H1 (cell line): ENCODE results near the gene ROR1. TPM values are rescaled to one million over a fixed set of nuclear protein-coding genes. Genes with fewer than 3 reads are reported as not detected.

Experiments
- CTCF ChIA-PET: fragments of 300-600 bp; sonication (Branson Sonifier 250); formaldehyde crosslinking; loops from one replicate; lab custom pipeline; 2021; ENCODE audit not compliant: partially characterized antibody; lab: Charles Lee
- POLR2A ChIA-PET: fragments of 300-600 bp; sonication (Branson Sonifier 250); formaldehyde crosslinking; loops from one replicate; lab custom pipeline; 2021; ENCODE audit warnings: inconsistent platforms; ENCODE audit not compliant: partially characterized antibody; lab: Charles Lee
- DNase-seq, 2 experiments: peaks; one replicate each; pipeline versions ENCODE4 v3.0.0 to v3.0.0-alpha.2; 2010 to 2022; ENCODE audit warnings: low spot score in 2 of 2, low read depth in 1 of 2, mixed read lengths in 1 of 2
- FAIRE-seq: peaks from 2 replicates; lab custom pipeline; 2011; peaks lifted over from hg19 to GRCh38; lab: Jason Lieb, UNC
- H2AFZ ChIP-seq: 2 replicates; pipeline ENCODE4 v1.8.1; 2012; ENCODE audit warnings: low read length, inconsistent platforms
- H2AK5ac ChIP-seq: 2 replicates; pipeline ENCODE4 v1.6.1; 2013; ENCODE audit warnings: low read depth, low read length
- H2BK120ac ChIP-seq: replicated peaks from 2 replicates; pipeline ENCODE3; 2013; ENCODE audit warnings: low read depth, low read length, inconsistent platforms
- H2BK12ac ChIP-seq: 2 replicates; pipeline ENCODE4 v1.6.1; 2013; ENCODE audit warnings: low read depth, low read length
- H2BK15ac ChIP-seq: 2 replicates; pipeline ENCODE4 v1.6.1; 2013; ENCODE audit warnings: low read length
- H2BK20ac ChIP-seq: 2 replicates; pipeline ENCODE4 v1.6.1; 2013; ENCODE audit warnings: low read length
- H2BK5ac ChIP-seq: 2 replicates; pipeline ENCODE4 v1.6.1; 2013; ENCODE audit warnings: low read depth, low read length
- H3K14ac ChIP-seq: 2 replicates; pipeline ENCODE4 v1.6.1; 2013; ENCODE audit warnings: inconsistent platforms; ENCODE audit not compliant: insufficient read length
- H3K18ac ChIP-seq: 2 replicates; pipeline ENCODE4 v1.6.1; 2013; ENCODE audit warnings: low read length; ENCODE audit errors: extremely low read depth
- H3K23ac ChIP-seq: 2 replicates; pipeline ENCODE4 v1.6.1; 2013; ENCODE audit warnings: inconsistent platforms; ENCODE audit not compliant: insufficient read length
- H3K23me2 ChIP-seq: 2 replicates; pipeline ENCODE4 v1.6.1; 2013; ENCODE audit warnings: low read depth, low read length
- H3K27ac ChIP-seq: 2 replicates; pipeline ENCODE4 v1.6.1; 2011; ENCODE audit warnings: low read depth, low read length, inconsistent platforms
- H3K27me3 ChIP-seq, 4 experiments: replicated peaks in 1 of 4; 1 replicate in 1 of 4; 2 replicates in 3 of 4; pipeline versions ENCODE4 v1.6.1 to v1.8.1; 2011 to 2013; ENCODE audit warnings: low read length in 3 of 4, mild to moderate bottlenecking in 3 of 4, inconsistent platforms in 2 of 4, mixed read lengths in 2 of 4, moderate library complexity in 1 of 4; ENCODE audit not compliant: control insufficient read depth in 3 of 4, insufficient read depth in 3 of 4; ENCODE audit errors: extremely low read depth in 1 of 4
- H3K36me3 ChIP-seq, 4 experiments: 2 replicates each; pipeline versions ENCODE4 v1.6.1 to v1.8.1; 2011 to 2013; ENCODE audit warnings: mild to moderate bottlenecking in 4 of 4, low read length in 3 of 4, moderate library complexity in 2 of 4, control low read depth in 1 of 4, inconsistent platforms in 1 of 4; ENCODE audit not compliant: insufficient read depth in 4 of 4, control insufficient read depth in 2 of 4
- H3K4ac ChIP-seq: replicated peaks from 2 replicates; pipeline ENCODE3; 2013; ENCODE audit warnings: low read length, low read depth, mixed read lengths, inconsistent platforms; ENCODE audit not compliant: insufficient read length
- H3K4me1 ChIP-seq, 4 experiments: replicated peaks in 1 of 4; 1 replicate in 1 of 4; 2 replicates in 3 of 4; pipeline versions ENCODE4 v1.6.1 to v1.8.1; 2011 to 2013; ENCODE audit warnings: low read length in 3 of 4, inconsistent platforms in 2 of 4, mixed read lengths in 1 of 4; ENCODE audit not compliant: insufficient read depth in 4 of 4, control insufficient read depth in 3 of 4
- H3K4me2 ChIP-seq, 2 experiments: 2 replicates each; pipeline versions ENCODE4 v1.6.1 to v1.8.1; 2011 to 2013; ENCODE audit warnings: low read depth in 2 of 2, low read length in 2 of 2, control low read depth in 1 of 2, inconsistent platforms in 1 of 2, mild to moderate bottlenecking in 1 of 2; ENCODE audit not compliant: insufficient read depth in 1 of 2
- H3K4me3 ChIP-seq, 4 experiments: fragments of 200-600, 300-600 bp in 1 of 4; sonication (generic), shearing (Covaris generic), sonication (Bioruptor Twin) in 1 of 4; 2 replicates each; pipeline versions ENCODE4 v1.5.1 to v1.8.1; 2011 to 2016; ENCODE audit warnings: low read length in 4 of 4, low read depth in 3 of 4, control low read depth in 2 of 4, inconsistent platforms in 2 of 4, mild to moderate bottlenecking in 2 of 4, mixed read lengths in 1 of 4, moderate library complexity in 1 of 4; ENCODE audit not compliant: insufficient read depth in 2 of 4; ENCODE audit errors: extremely low read depth in 1 of 4
- H3K56ac ChIP-seq: replicated peaks from 2 replicates; pipeline ENCODE3; 2013; ENCODE audit warnings: low read depth, mild to moderate bottlenecking, mixed read lengths, low read length, inconsistent platforms; ENCODE audit not compliant: insufficient read length
- H3K79me1 ChIP-seq: 2 replicates; pipeline ENCODE4 v1.6.1; 2013; ENCODE audit warnings: low read depth, low read length, control low read depth
- H3K79me2 ChIP-seq, 2 experiments: 2 replicates each; pipeline versions ENCODE4 v1.6.1 to v1.8.1; 2012 to 2013; ENCODE audit warnings: low read length in 2 of 2, mild to moderate bottlenecking in 2 of 2, inconsistent platforms in 1 of 2; ENCODE audit not compliant: insufficient read depth in 2 of 2, control insufficient read depth in 1 of 2
- H3K9ac ChIP-seq, 4 experiments: replicated peaks in 1 of 4; 1 replicate in 1 of 4; 2 replicates in 3 of 4; pipeline versions ENCODE4 v1.6.1 to v1.8.1; 2011 to 2013; ENCODE audit warnings: low read depth in 3 of 4, low read length in 3 of 4, control low read depth in 2 of 4, mild to moderate bottlenecking in 2 of 4, moderate library complexity in 2 of 4, inconsistent platforms in 1 of 4; ENCODE audit errors: extremely low read depth in 1 of 4
- H3K9me3 ChIP-seq, 2 experiments: 2 replicates each; pipeline versions ENCODE4 v1.6.1 to v1.8.1; 2012 to 2013; ENCODE audit warnings: mild to moderate bottlenecking in 2 of 2, moderate library complexity in 2 of 2, control low read depth in 1 of 2, inconsistent platforms in 1 of 2, low read depth in 1 of 2, low read length in 1 of 2, mixed read lengths in 1 of 2; ENCODE audit not compliant: insufficient read depth in 2 of 2
- H4K20me1 ChIP-seq, 2 experiments: replicated peaks in 1 of 2; 2 replicates each; pipeline versions ENCODE3 to v1.8.1; 2011 to 2013; ENCODE audit warnings: inconsistent platforms in 2 of 2, low read length in 2 of 2, mild to moderate bottlenecking in 1 of 2; ENCODE audit not compliant: insufficient read depth in 2 of 2, control insufficient read depth in 1 of 2
- H4K5ac ChIP-seq: 2 replicates; pipeline ENCODE4 v1.6.1; 2013; ENCODE audit warnings: low read length, low read depth, mixed read lengths, inconsistent platforms; ENCODE audit not compliant: insufficient read length
- H4K8ac ChIP-seq: 2 replicates; pipeline ENCODE4 v1.8.0; 2013; ENCODE audit warnings: mild to moderate bottlenecking, moderate library complexity, low read length, inconsistent platforms; ENCODE audit not compliant: insufficient read depth; ENCODE audit errors: extremely low read depth
- H4K91ac ChIP-seq: replicated peaks from 2 replicates; pipeline ENCODE3; 2013; ENCODE audit warnings: low read length, mixed read lengths, inconsistent platforms; ENCODE audit not compliant: insufficient read length
- CHD1 ChIP-seq: IDR thresholded peaks from 2 replicates; pipeline ENCODE4 v1.6.1; 2012; ENCODE audit warnings: low read depth, low read length, improper control_type of control experiment
- EGR1 ChIP-seq: IDR thresholded peaks from 2 replicates; pipeline ENCODE4 v1.6.1; 2011; ENCODE audit warnings: low read depth, low read length, borderline replicate concordance
- NRF1 ChIP-seq: IDR thresholded peaks from 2 replicates; pipeline ENCODE4 v1.6.1; 2011; ENCODE audit warnings: mild to moderate bottlenecking, low read depth, low read length, improper control_type of control experiment
- TAF7 ChIP-seq: optimal IDR thresholded peaks from 2 replicates; pipeline ENCODE3; 2011; ENCODE audit warnings: low read depth, mild to moderate bottlenecking, inconsistent platforms, low read length, moderate library complexity, borderline replicate concordance
- TCF12 ChIP-seq: IDR thresholded peaks from 2 replicates; pipeline ENCODE4 v1.6.1; 2011; ENCODE audit warnings: low read depth, mild to moderate bottlenecking, low read length
- WGBS, 2 experiments: shearing (Covaris generic) in 1 of 2; methylation state at CpG; one replicate each; pipeline versions ENCODE4 v1.1.6 to v1.1.7; 2013 to 2015; ENCODE audit warnings: low lambda C conversion rate in 2 of 2, mixed read lengths in 2 of 2, inconsistent platforms in 1 of 2, low coverage in 1 of 2, missing lambda C conversion rate in 1 of 2; ENCODE audit not compliant: insufficient replicate concordance in 2 of 2, insufficient coverage in 1 of 2, insufficient read length in 1 of 2; ENCODE audit errors: extremely low coverage in 1 of 2, missing lambda C conversion rate in 1 of 2; 5-methylcytosine and 5-hydroxymethylcytosine counted together
- polyA plus RNA-seq, 7 experiments: library from polyadenylated mRNA; depleted of rRNA in 3 of 7; stranded (reverse) in 5 of 7; unstranded in 2 of 7; fragments of >200 nt in 5 of 7; fragments of 200-250 nt in 2 of 7; gene quantifications; 1 replicate in 5 of 7; 2 replicates in 1 of 7; 4 replicates in 1 of 7; pipeline versions ENCODE4 v1.2.1 to v1.2.3, GENCODE V29; 2011 to 2013; ENCODE audit warnings: missing spikeins in 2 of 7, mixed read lengths in 2 of 7
- total RNA-seq: library from RNA; stranded (reverse); fragmentation: NEBNext Ultra II Directional; extraction: Animal tissue kit (Norgen Biotek cat#: 25700); gene quantifications from 2 replicates; pipeline ENCODE4 v1.2.1, GENCODE V29; 2021
- TF ChIP-seq, protein P1 (sequence below): IDR thresholded peaks from 2 replicates; pipeline ENCODE4 v1.6.1; 2012; ENCODE audit warnings: inconsistent platforms

Gene ROR1
- total and polyA plus RNA-seq, 2 of the 8 experiments (the other 6 are each of a cell fraction or from before 2014, with no cell fraction given): 33.6 to 73.6 TPM

- H2AFZ ChIP-seq: no peak overlapping the region
- peaks cover 0 to 2% of the 10 kb centered on the region in 2 experiments for H4K20me1 ChIP-seq
- no peak overlapping the region for H3K14ac ChIP-seq
- 0 out of 7 replicates have a peak, but pooled peaks cover 0 to 2% (median 0%) of the 10 kb centered on the region in 4 experiments for H3K4me1 ChIP-seq
- no peak overlapping the region for H3K27ac ChIP-seq
- H3K56ac ChIP-seq: no peak overlapping the region
- H3K27me3 ChIP-seq: no peaks in the 10 kb centered on the region
- ChIA-PET CTCF (interaction anchor here (1.4 to 4.2 kb wide), 5 partner anchors 10 to 492 kb away, joined by 3 to 23 read pairs (median 11); no protein-coding TSS in a partner anchor), POLR2A (interaction anchor here (1.0 kb wide), 1 partner anchor 11 kb away, joined by 3 read pairs; no protein-coding TSS in a partner anchor)
- no peak overlapping the region for H4K91ac ChIP-seq
- H3K4ac ChIP-seq: no peak overlapping the region
- H4K8ac ChIP-seq: no peak overlapping the region
- no peaks in the 10 kb centered on the region for H3K9me3 ChIP-seq
- no peak for DNase-seq
- WGBS, 2 experiments: 86% methylated on average over 5 of the region's 5 CpGs; no CpG with 5 or more reads in 1 of the 2 experiments
- H3K23me2 ChIP-seq: no peaks in the 10 kb centered on the region; the same call in 1 of the 2 replicates
- H4K5ac ChIP-seq: no peak overlapping the region
- H3K79me1 ChIP-seq: no peaks in the 10 kb centered on the region
- H3K36me3 ChIP-seq: peaks cover 0 to 7% (median 5%) of the 10 kb centered on the region in 4 experiments; a peak in 5 of 8 replicates
- no peaks in the 10 kb centered on the region for H3K79me2 ChIP-seq
- H2BK15ac ChIP-seq: no peak overlapping the region
- H3K4me3 ChIP-seq: no peak overlapping the region
- H3K23ac ChIP-seq: no peak overlapping the region
- no peak overlapping the region for H2BK20ac ChIP-seq
- FAIRE-seq: no peak
- H2BK12ac ChIP-seq: no peak overlapping the region
- no peak overlapping the region for H3K4me2 ChIP-seq
- no peak for TF ChIP-seq TAF7
- no peak for TF ChIP-seq NRF1
- TF ChIP-seq, protein P1, sequence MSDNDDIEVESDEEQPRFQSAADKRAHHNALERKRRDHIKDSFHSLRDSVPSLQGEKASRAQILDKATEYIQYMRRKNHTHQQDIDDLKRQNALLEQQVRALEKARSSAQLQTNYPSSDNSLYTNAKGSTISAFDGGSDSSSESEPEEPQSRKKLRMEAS: no peak
- no peak for TF ChIP-seq EGR1
- TF ChIP-seq TCF12: peak; percentile 71; the same call in 1 of the 2 replicates
- no peak for TF ChIP-seq CHD1
- H2BK120ac ChIP-seq: no peak overlapping the region
- H3K9ac ChIP-seq: no peak overlapping the region
- no peak overlapping the region for H3K18ac ChIP-seq
- H2AK5ac ChIP-seq: no peak overlapping the region
- no peak overlapping the region for H2BK5ac ChIP-seq
These were observed 409.7 kb downstream of the ROR1 start for GRCh38 chr1:64183395-64184002.
